ENCODE data around the gene ST3GAL3.

DNA sequence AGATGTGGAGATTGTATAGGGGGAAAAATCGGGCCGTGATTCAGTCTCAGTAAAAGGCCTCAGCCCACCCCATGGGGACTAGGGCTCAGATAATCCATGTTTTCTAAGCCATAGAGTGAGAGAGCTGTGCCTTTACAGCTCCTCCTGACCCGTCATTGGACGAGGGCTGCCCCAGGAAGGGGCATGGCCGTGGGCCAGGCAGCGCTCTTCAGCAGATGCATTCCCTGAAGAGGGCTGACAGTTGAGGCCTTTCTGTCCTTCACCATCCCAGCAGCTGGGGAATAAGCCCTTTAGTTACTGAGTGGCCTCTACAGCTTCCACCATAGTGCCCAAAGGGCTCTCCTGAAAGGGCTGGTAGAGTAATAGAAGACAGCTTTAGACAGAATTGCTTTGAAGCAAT, 57.2 kb downstream of the ST3GAL3 start:
- TF ChIP-seq EZH2 (IDR thresholded peaks at IDR 0.05) (no peak), POLR2AphosphoS5 (IDR thresholded peaks at IDR 0.05; ENCODE audit: borderline replicate concordance, low read depth, low read length) (no peak), FOXP2 (optimal IDR thresholded peaks at IDR 0.05; ENCODE audit: control extremely low read depth, extremely low read length, insufficient read depth) (no peak)
